GM12891 (cell line): ENCODE results near the gene CPNE5.

Experiments used
- POLR2AphosphoS5 ChIP-seq: IDR thresholded peaks from 2 replicates; pipeline ENCODE4 v1.6.1; 2011; ENCODE audit warnings: low read depth, low read length, control low read depth
- SPI1 ChIP-seq: IDR thresholded peaks from 2 replicates; pipeline ENCODE4 v1.6.1; 2011; ENCODE audit warnings: low read depth, low read length, control low read depth

DNA sequence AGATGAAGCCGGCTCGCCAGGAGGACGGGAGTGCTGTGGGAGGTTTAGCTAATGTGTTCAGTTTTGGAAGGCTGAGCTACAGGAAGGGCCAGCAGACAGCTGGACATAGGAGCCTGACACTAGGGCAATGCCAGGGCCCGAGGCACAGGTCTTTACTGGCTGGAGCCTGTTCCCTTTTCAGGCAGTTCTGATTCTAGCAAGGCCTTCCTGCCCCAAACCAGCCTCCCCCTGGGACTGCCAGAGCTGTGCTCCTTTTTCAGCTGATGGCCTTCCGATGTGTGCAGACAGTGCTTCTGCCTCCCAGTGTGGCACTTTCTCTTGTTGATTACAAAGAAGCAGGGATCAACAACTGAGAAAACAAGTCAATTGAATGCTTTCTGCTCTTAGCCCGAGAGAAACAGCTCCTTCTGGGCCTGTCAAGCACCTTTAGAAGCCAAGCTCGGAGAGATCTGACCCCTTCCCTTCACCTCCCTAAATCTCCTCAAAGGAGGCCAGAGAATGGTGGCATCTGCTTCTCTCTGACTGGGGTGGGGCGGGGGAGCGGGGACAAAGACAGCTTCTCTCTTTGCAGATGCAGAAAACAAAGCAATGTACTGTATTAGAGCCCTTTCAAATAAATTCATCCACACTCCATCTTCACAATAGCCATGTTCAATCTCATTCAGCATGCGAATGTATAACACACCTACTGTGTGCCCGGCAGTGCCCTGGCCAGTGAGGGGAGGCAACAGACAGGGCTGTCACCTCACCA is 78.4 kb downstream of the CPNE5 start:
- no peak for TF ChIP-seq SPI1
- TF ChIP-seq POLR2AphosphoS5 = no peak
